ENCODE results near the gene YIPF3. TPM values are rescaled to one million over a fixed set of nuclear protein-coding genes. Genes with fewer than 3 reads are reported as not detected.

Gene YIPF3
- polyA plus RNA-seq, 1 donor (not counting 4 experiments of a cell fraction or from before 2014, with no cell fraction given), result 136 TPM

GRCh38 chr6:43490523-43490939, 26.2 kb downstream of the YIPF3 start:
- TF ChIP-seq EZH2 (IDR thresholded peaks at IDR 0.05; ENCODE audit: low read length) (no peak), CTCF (optimal IDR thresholded peaks at IDR 0.05 in 1 of 3, IDR thresholded peaks at IDR 0.05 in 1 of 3, conservative IDR thresholded peaks at IDR 0.05 in 1 of 3; ENCODE audit: extremely low read depth in 1 of 3, insufficient read depth in 2 of 3, low read length in 3 of 3) (no peak)
- no peak for FAIRE-seq
- H3K27me3 ChIP-seq (ENCODE audit: control insufficient read depth, extremely low read depth, insufficient read depth, low read length), result no peaks in the 10 kb centered on the region
- no peak overlapping the region for H3K4me2 ChIP-seq (ENCODE audit: control insufficient read depth, extremely low read depth, insufficient read depth, low read depth, low read length)
- peaks cover 2% of the 10 kb centered on the region for H3K9me1 ChIP-seq (ENCODE audit: control insufficient read depth, extremely low read depth, insufficient read depth, low read length)
- no peaks in the 10 kb centered on the region for H3K9me3 ChIP-seq (ENCODE audit: control insufficient read depth, low read depth, low read length)
- H2AFZ ChIP-seq (ENCODE audit: control insufficient read depth, low read length), result no peak overlapping the region
- H3K4me1 ChIP-seq (ENCODE audit: control insufficient read depth, extremely low read depth, insufficient read depth, low read length), result peaks cover 48% of the 10 kb centered on the region
- dilution Hi-C loops (cut with MboI; ENCODE audit: extremely low pct_ligation_motif_present, low sequenced_read_pairs), result no loop called here
- peaks cover 0 to 24% of the 10 kb centered on the region in 2 experiments for H3K36me3 ChIP-seq (ENCODE audit: control insufficient read depth in 2 of 2, extremely low read depth in 1 of 2, insufficient read depth in 2 of 2, low read length in 2 of 2)
- no peak overlapping the region for H3K9ac ChIP-seq (ENCODE audit: control insufficient read depth, extremely low read depth, insufficient read depth, low read length)
- no peak overlapping the region for H3K27ac ChIP-seq (ENCODE audit: control insufficient read depth, insufficient read depth, low read length)
- no peak overlapping the region for H3K4me3 ChIP-seq (ENCODE audit: control insufficient read depth in 2 of 3, extremely low read depth in 1 of 3, insufficient read depth in 2 of 3, low read depth in 1 of 3, low read length in 3 of 3)
- DNase-seq (ENCODE audit: low read depth, low spot score), result no peak
- peaks cover 26% of the 10 kb centered on the region for H3K79me2 ChIP-seq (ENCODE audit: control insufficient read depth, insufficient read depth, low read length)
- no peaks in the 10 kb centered on the region for H4K20me1 ChIP-seq (ENCODE audit: control insufficient read depth, extremely low read depth, insufficient read depth, low read length)

- no peak overlapping the region for H2AFZ ChIP-seq (ENCODE audit: control insufficient read depth, low read length)
- FAIRE-seq (no peak), DNase-seq (ENCODE audit: low read depth, low spot score) (no peak)
- no peaks in the 10 kb centered on the region for H4K20me1 ChIP-seq (ENCODE audit: control insufficient read depth, extremely low read depth, insufficient read depth, low read length)
- H3K4me2 ChIP-seq (ENCODE audit: control insufficient read depth, extremely low read depth, insufficient read depth, low read depth, low read length), result no peak overlapping the region
- H3K9me3 ChIP-seq (ENCODE audit: control insufficient read depth, low read depth, low read length), result no peaks in the 10 kb centered on the region
- dilution Hi-C loops (cut with MboI; ENCODE audit: extremely low pct_ligation_motif_present, low sequenced_read_pairs), result no loop called here
- no peak overlapping the region for H3K27ac ChIP-seq (ENCODE audit: control insufficient read depth, insufficient read depth, low read length)
- H3K9me1 ChIP-seq (ENCODE audit: control insufficient read depth, extremely low read depth, insufficient read depth, low read length), result peaks cover 2% of the 10 kb centered on the region
- TF ChIP-seq CTCF (optimal IDR thresholded peaks at IDR 0.05 in 1 of 3, IDR thresholded peaks at IDR 0.05 in 1 of 3, conservative IDR thresholded peaks at IDR 0.05 in 1 of 3; ENCODE audit: extremely low read depth in 1 of 3, insufficient read depth in 2 of 3, low read length in 3 of 3), result no peak
- no peak for TF ChIP-seq EZH2 (IDR thresholded peaks at IDR 0.05; ENCODE audit: low read length)
- no peak overlapping the region for H3K4me3 ChIP-seq (ENCODE audit: control insufficient read depth in 2 of 3, extremely low read depth in 1 of 3, insufficient read depth in 2 of 3, low read depth in 1 of 3, low read length in 3 of 3)
- no peak overlapping the region for H3K9ac ChIP-seq (ENCODE audit: control insufficient read depth, extremely low read depth, insufficient read depth, low read length)
- H3K27me3 ChIP-seq (ENCODE audit: control insufficient read depth, extremely low read depth, insufficient read depth, low read length), result no peaks in the 10 kb centered on the region
- H3K36me3 ChIP-seq (ENCODE audit: control insufficient read depth in 2 of 2, extremely low read depth in 1 of 2, insufficient read depth in 2 of 2, low read length in 2 of 2), result peaks cover 0 to 17% of the 10 kb centered on the region in 2 experiments
- peaks cover 40% of the 10 kb centered on the region for H3K4me1 ChIP-seq (ENCODE audit: control insufficient read depth, extremely low read depth, insufficient read depth, low read length)
- H3K79me2 ChIP-seq (ENCODE audit: control insufficient read depth, insufficient read depth, low read length), result peaks cover 34% of the 10 kb centered on the region
Measured at GRCh38 chr6:43489277-43490072, 27.3 kb downstream of the YIPF3 start.
